ENCODE measurements around the gene AGAP1.

The AGAP1 gene

DNA sequence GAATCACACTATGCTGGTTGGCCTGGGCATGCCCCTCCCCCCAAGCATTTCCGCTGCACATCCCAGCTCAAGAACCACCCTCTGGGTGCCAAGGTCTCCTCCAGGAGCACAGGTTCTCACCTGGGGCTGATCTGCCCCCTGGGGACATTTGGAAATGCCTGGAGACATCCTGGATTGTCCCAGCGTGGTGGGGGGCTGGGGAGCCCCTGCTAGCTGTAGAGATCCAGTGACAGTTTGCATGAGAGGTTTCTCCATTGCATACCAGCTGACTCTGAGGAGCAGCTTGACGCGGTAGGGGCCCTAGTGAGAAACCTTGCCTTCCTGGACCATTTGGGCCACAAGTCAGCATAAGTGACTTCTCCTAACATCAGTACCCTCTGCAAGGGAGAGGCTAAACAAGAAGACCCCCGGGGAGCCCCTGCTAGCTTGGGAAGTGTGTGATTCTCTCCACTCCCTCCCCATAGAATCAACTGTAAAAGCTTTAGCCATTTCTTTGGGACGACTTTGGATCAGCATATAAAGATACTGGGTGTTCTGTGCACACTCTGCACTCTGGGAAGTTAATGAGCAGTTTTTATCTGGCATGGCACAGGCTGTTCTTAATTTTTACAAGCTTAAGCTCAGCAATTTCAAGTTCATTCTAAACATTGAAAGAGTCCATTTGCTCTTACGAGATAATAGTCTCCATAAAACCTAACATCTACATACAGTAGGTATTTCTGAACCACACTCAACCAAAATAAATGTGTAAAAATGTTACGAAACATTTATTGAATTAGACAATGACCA lies 580.2 kb downstream of the AGAP1 start:
- H3K4me3 ChIP-seq (ENCODE audit: low read depth, low read length): no peak overlapping the region
- DNase-seq: no peak
- TF ChIP-seq, protein P1, sequence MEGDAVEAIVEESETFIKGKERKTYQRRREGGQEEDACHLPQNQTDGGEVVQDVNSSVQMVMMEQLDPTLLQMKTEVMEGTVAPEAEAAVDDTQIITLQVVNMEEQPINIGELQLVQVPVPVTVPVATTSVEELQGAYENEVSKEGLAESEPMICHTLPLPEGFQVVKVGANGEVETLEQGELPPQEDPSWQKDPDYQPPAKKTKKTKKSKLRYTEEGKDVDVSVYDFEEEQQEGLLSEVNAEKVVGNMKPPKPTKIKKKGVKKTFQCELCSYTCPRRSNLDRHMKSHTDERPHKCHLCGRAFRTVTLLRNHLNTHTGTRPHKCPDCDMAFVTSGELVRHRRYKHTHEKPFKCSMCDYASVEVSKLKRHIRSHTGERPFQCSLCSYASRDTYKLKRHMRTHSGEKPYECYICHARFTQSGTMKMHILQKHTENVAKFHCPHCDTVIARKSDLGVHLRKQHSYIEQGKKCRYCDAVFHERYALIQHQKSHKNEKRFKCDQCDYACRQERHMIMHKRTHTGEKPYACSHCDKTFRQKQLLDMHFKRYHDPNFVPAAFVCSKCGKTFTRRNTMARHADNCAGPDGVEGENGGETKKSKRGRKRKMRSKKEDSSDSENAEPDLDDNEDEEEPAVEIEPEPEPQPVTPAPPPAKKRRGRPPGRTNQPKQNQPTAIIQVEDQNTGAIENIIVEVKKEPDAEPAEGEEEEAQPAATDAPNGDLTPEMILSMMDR (IDR thresholded peaks at IDR 0.05; ENCODE audit: low read depth, low read length, missing control alignments): no peak
- no peak overlapping the region for H3K27ac ChIP-seq
- no peaks in the 10 kb centered on the region for H3K27me3 ChIP-seq (replicated peaks)
- in situ Hi-C loops (cut with HindIII; ENCODE audit: low pct_ligation_motif_present, low sequenced_read_pairs): no loop called here
- H3K36me3 ChIP-seq (replicated peaks): no peaks in the 10 kb centered on the region

DNA sequence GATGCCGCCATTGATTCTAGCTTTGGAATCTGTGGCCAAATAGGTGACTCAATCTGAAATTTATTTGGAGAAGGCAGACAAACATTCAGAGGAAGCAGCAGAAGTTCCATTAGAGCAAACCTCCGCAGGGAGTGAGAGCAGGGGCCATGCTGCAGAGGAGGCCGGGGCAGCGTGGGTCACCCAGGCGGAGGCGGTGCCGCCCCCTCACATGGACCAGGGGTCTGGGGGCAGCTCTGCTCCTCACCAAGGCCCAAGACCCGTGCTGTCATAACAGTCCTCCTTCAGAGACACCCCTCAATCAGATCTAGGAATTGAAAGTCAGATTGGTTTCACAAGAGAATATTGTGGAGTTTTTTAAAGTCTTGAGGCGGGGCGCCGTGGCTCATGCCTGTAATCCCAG lies 582.0 kb downstream of the AGAP1 start:
- in situ Hi-C loops (cut with HindIII; ENCODE audit: low pct_ligation_motif_present, low sequenced_read_pairs): no loop called here
- no peak for DNase-seq
- TF ChIP-seq, protein P1 (IDR thresholded peaks at IDR 0.05; ENCODE audit: low read depth, low read length, missing control alignments): no peak
- H3K27me3 ChIP-seq (replicated peaks): no peaks in the 10 kb centered on the region
- no peaks in the 10 kb centered on the region for H3K36me3 ChIP-seq (replicated peaks)
- H3K4me3 ChIP-seq (ENCODE audit: low read depth, low read length): no peak overlapping the region
- H3K27ac ChIP-seq: no peak overlapping the region

DNA sequence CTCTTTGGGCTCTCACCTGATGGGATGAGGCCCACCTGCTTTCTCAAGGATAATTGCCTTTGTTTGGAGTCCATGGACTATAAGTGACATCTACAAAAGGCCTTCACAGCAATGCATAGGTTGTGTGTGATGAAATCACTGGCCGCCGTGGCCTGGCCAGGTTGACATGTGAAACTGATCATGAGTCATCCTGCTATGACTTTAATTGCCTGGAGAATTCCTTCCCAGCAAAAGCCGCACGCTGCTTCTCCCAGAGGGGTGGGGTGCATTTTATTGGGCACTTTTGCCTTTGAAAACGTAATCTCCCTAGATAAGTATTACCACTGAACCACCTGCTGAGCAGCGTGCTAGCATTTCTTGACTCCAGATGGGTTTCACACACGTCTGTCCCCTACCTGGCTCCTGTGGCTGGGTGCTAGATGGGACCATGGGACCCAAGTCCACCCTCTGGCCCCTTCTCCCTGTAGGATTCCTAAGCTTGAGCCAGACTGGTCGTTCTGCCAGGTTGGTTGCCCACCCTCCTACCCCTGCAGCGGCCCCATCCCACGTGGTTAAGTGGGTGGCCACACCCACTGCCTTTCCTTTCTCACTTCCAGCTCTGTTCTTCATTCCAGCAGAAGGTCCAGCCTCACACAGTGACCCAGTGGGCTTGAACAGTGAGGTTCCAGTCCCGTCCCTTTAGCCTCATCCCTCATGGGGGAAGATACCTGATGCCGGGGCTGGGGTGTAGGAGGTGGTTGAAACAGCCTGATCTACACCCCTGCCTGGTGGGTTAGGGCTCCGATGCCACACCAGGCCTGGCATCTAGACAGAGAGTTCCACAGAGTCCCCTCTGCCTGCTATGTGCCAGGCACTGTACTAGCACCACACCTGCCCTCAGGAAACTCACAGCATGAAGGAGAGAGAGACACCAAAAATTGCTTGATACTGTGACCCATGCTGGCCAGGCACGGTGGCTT lies 584.7 kb downstream of the AGAP1 start:
- DNase-seq: peak; percentile 58
- in situ Hi-C loops (cut with HindIII; ENCODE audit: low pct_ligation_motif_present, low sequenced_read_pairs): no loop called here
- H3K4me3 ChIP-seq (ENCODE audit: low read depth, low read length): no peak overlapping the region
- H3K27ac ChIP-seq: no peak overlapping the region
- H3K36me3 ChIP-seq (replicated peaks): no peaks in the 10 kb centered on the region
- TF ChIP-seq, protein P1 (IDR thresholded peaks at IDR 0.05; ENCODE audit: low read depth, low read length, missing control alignments): no peak
- no peaks in the 10 kb centered on the region for H3K27me3 ChIP-seq (replicated peaks)

DNA sequence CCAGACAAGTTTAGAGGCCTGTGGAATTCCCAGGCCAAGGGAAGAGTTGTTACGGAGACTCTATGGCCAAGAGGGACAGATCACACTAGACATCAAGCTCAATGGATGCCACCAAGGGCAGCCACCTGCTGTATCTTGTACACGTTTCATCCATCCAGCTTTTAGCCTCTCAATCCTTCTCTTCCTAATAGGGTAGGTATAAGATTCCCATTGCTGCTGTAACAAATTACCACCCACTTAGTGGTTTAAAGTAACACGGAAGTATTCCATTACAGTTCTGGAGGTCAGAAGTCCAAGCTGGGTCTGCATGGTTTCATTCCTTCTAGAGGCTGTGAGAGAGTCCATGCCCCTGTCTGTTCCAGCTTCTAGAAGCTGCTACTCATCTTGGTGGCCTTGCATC lies 586.6 kb downstream of the AGAP1 start:
- TF ChIP-seq, protein P1 (IDR thresholded peaks at IDR 0.05; ENCODE audit: low read depth, low read length, missing control alignments): no peak
- in situ Hi-C loops (cut with HindIII; ENCODE audit: low pct_ligation_motif_present, low sequenced_read_pairs): no loop called here
- H3K27ac ChIP-seq: no peak overlapping the region
- no peak overlapping the region for H3K4me3 ChIP-seq (ENCODE audit: low read depth, low read length)
- DNase-seq: no peak
- H3K36me3 ChIP-seq (replicated peaks): no peaks in the 10 kb centered on the region
- no peaks in the 10 kb centered on the region for H3K27me3 ChIP-seq (replicated peaks)

DNA sequence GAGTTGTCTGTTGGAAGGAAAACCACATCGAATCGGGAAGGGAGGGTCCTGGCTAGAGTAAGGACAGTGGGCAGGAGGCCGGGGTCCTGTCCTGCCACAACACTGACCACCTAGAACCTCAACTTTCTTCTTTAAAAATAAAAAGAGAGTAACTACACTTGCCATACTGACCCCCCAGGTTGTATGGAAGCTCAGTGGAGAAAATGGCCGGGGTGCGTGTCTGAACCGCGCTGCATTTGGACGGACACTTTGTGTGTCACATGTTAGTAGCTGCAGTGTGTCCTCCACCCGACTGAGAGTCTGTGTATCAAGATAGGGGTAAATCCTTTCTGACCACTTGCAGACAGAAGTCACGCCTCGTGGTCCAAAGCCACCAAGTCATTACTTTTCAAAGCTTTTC lies 587.3 kb downstream of the AGAP1 start:
- in situ Hi-C loops (cut with HindIII; ENCODE audit: low pct_ligation_motif_present, low sequenced_read_pairs): no loop called here
- Histone ChIP-seq H3K4me3 (ENCODE audit: low read depth, low read length) (no peak overlapping the region), H3K27ac (no peak overlapping the region), H3K27me3 (replicated peaks) (no peaks in the 10 kb centered on the region), H3K36me3 (replicated peaks) (no peaks in the 10 kb centered on the region)
- no peak for DNase-seq
- TF ChIP-seq, protein P1 (IDR thresholded peaks at IDR 0.05; ENCODE audit: low read depth, low read length, missing control alignments): no peak

Data from brain microvascular endothelial cell (primary cell).